GM12891 (cell line): ENCODE data around the gene WLS.

Source experiments
- DNase-seq: peaks from one replicate; pipeline ENCODE4 v3.0.0; 2011; ENCODE audit warnings: low spot score; ENCODE audit not compliant: insufficient read length
- FAIRE-seq: peaks from 2 replicates; lab custom pipeline; 2011; peaks lifted over from hg19 to GRCh38; lab: Jason Lieb, UNC
- PAX5 ChIP-seq: IDR thresholded peaks from 2 replicates; pipeline ENCODE4 v1.6.1; 2011; ENCODE audit warnings: low read length, moderate library complexity, mild to moderate bottlenecking; ENCODE audit not compliant: insufficient read depth, severe bottlenecking
- POLR2A ChIP-seq: IDR thresholded peaks from 2 replicates; pipeline ENCODE4 v1.6.1; 2011; ENCODE audit warnings: low read depth, low read length, control low read depth
- POLR2AphosphoS5 ChIP-seq: IDR thresholded peaks from 2 replicates; pipeline ENCODE4 v1.6.1; 2011; ENCODE audit warnings: low read depth, low read length, control low read depth
- POU2F2 ChIP-seq: IDR thresholded peaks from 2 replicates; pipeline ENCODE4 v1.6.1; 2011; ENCODE audit warnings: low read depth, mild to moderate bottlenecking, control low read depth, low read length, moderate library complexity
- SPI1 ChIP-seq: IDR thresholded peaks from 2 replicates; pipeline ENCODE4 v1.6.1; 2011; ENCODE audit warnings: low read depth, low read length, control low read depth
- TAF1 ChIP-seq: IDR thresholded peaks from 2 replicates; pipeline ENCODE4 v1.6.1; 2011; ENCODE audit warnings: low read depth, low read length, control low read depth

WLS gene

DNA sequence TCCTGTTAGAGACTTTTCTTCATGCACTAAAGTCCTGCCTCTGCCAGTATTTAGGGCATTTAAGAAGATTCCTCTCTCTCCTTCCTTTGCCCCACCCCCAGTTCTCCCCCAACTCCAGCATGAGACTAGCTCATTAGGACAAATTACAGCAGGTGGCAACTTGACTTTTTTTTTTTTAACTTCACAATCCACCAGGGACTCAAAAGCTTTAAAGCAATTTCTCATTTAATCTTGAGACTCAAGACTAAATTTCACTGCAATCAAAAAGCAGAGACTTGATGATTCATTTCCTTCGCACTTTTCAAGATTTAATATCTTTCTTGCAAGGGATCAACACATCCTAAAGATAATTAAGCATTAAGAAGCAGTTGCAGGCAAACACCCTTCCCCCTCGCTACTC is 74.9 kb downstream of the WLS start:
- FAIRE-seq, result no peak
- no peak for DNase-seq
- TF ChIP-seq POLR2A (no peak), SPI1 (no peak), TAF1 (no peak), PAX5 (no peak), POLR2AphosphoS5 (no peak), POU2F2 (no peak)

DNA sequence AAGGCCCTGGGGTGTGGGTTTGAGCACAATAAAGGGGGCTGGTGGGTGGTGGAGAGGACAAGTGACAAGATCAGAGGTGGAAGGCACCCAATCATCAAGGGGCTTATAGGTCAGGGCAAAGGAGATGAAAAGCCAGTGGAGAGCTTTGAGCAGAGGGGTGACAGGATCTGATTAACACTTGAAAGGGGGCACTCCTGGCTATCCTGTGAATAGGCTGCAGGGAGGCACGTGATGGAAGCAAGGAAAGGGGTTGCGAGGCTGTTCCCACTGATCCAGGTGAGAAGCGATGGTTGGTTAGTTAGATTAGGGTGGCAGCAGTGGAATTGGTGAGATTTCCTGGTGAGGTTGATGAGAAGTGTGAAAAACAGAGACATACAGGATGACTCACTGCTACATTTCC is 80.6 kb downstream of the WLS start:
- TF ChIP-seq PAX5, result no peak
- no peak for TF ChIP-seq TAF1
- TF ChIP-seq POU2F2, result no peak
- TF ChIP-seq POLR2A, result no peak
- FAIRE-seq (no peak), DNase-seq (no peak)

- TF ChIP-seq TAF1 (no peak), POLR2A (no peak), SPI1 (no peak)
- FAIRE-seq (no peak), DNase-seq (no peak)
Measured at GRCh38 chr1:68149907-68150306, 82.4 kb downstream of the WLS start.

DNA sequence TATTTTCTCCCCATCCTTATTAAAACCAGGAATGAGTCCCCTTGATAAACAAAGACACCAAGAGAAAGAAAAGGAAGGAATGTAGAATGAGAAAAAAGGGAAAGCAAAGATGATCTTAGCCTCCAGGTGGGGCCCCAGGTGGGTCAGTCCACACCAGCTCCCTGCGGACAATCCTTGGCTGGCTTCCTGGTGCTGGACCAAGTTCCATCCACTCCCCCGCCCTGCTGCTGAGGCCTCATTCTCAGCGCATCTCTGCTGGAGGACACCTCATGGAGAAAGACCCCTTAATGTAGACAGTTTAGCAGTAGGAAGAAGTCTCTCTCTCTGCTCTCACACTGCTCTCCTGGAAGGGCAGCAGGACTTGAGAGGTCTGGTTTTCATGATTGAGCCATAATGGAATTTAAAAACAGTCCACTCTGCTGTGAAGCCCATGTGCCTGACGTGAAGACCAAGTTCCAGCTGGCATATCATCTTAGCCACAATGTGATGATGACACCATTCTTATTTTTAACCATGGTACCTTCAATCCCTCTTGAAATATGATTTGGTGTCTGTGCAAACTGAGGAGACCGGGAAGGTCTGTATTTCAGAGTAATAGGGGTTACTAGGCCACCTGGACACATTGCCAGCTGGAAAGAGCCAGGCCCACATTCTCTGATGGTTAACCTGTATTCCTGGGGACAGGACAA is 83.1 kb downstream of the WLS start:
- TF ChIP-seq SPI1, result no peak
- TF ChIP-seq POLR2AphosphoS5, result no peak
- no peak for TF ChIP-seq POU2F2
- TF ChIP-seq PAX5, result no peak
- no peak for TF ChIP-seq POLR2A
- TF ChIP-seq TAF1, result no peak
- FAIRE-seq, result no peak
- DNase-seq, result no peak

- no peak for DNase-seq
- no peak for TF ChIP-seq SPI1
- no peak for TF ChIP-seq POU2F2
- no peak for TF ChIP-seq POLR2A
- no peak for TF ChIP-seq TAF1
- no peak for TF ChIP-seq POLR2AphosphoS5
- TF ChIP-seq PAX5, result no peak
- FAIRE-seq, result no peak
Measured at GRCh38 chr1:68148631-68149030, 83.7 kb downstream of the WLS start.

- FAIRE-seq (no peak), DNase-seq (no peak)
- TF ChIP-seq PAX5, result no peak
- TF ChIP-seq POU2F2, result no peak
- no peak for TF ChIP-seq POLR2AphosphoS5
- TF ChIP-seq SPI1, result no peak
- TF ChIP-seq TAF1, result no peak
- no peak for TF ChIP-seq POLR2A
Measured at GRCh38 chr1:68147534-68148171, 84.7 kb downstream of the WLS start.

DNA sequence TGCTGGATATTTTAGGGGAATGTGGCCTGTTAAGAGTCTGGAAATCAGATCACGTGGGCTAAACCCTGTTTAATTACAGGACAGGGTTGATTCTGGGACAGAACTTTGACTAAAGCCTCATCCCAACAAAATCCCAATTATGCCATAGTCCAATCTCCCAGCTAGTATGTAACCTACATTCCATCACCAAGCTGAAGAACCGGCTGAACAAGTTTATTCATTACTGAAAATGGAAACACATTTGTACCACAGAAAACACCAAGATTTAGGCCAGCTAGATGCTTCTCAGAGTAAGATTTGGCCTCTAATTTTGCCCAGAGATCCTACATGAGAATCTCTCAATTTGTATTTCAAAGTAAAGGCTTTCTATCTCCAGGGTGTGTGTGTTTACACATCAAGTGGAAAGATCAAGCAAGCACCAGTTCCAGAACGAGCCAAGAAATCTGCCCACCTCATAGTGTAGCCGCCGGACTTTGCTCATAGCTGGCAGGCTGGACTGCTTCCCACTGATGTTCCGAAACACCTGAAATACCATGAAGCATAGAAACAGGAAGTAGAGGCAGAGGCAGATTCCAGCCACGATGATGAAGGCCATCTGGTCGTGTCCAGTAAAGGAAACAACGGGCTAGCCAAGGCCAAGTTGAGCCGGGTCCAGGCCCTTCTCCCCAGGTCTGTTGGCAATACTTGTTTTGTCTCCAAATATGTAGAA is 86.8 kb downstream of the WLS start:
- FAIRE-seq (no peak), DNase-seq (no peak)
- no peak for TF ChIP-seq TAF1
- no peak for TF ChIP-seq POLR2A
- no peak for TF ChIP-seq PAX5
- no peak for TF ChIP-seq POU2F2
- no peak for TF ChIP-seq SPI1
- no peak for TF ChIP-seq POLR2AphosphoS5

- FAIRE-seq (no peak), DNase-seq (no peak)
- TF ChIP-seq PAX5 (no peak), POLR2AphosphoS5 (no peak), SPI1 (no peak), TAF1 (no peak), POLR2A (no peak), POU2F2 (no peak)
Measured at GRCh38 chr1:68144856-68145255, 87.5 kb downstream of the WLS start.

DNA sequence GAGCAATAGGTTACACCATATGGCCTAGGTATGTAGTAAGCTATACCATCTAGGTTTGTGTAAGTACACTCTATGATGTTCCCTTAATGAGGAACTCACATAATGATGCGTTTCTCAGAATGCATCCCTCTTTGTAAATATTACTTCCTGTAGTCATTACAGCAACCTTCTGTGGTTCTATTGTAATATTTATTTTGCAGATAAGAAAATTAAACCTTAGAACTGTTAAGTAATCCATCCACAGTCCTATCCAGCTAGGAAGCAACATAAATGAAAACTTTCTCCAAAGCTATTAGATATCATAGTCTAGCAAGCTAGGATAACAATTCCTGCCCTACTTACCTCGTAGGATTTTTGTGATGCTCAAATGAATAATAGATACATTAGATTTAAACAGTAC is 88.7 kb downstream of the WLS start:
- FAIRE-seq (no peak), DNase-seq (no peak)
- TF ChIP-seq TAF1 (no peak), PAX5 (no peak), SPI1 (no peak), POLR2AphosphoS5 (no peak), POLR2A (no peak), POU2F2 (no peak)

- no peak for DNase-seq
- TF ChIP-seq POU2F2, result no peak
- TF ChIP-seq POLR2AphosphoS5, result no peak
- TF ChIP-seq TAF1, result no peak
- TF ChIP-seq SPI1, result no peak
- no peak for TF ChIP-seq POLR2A
- no peak for TF ChIP-seq PAX5
- FAIRE-seq, result no peak
Measured at GRCh38 chr1:68142461-68142860, 89.9 kb downstream of the WLS start.
